AML-193 (cell line): ENCODE data around the gene ABCG4.
A peak's percentile ranks its signal among the peaks of the same experiment; 100 is the strongest.

Experiments
- DNase-seq, 2 experiments: peaks; one replicate each; lab custom pipeline; 2025; lab: John Stamatoyannopoulos, UW

The ABCG4 gene

GRCh38 chr11:119206511-119207414 lies 57.9 kb downstream of the ABCG4 start:
- peak; percentile 15 to 19 for DNase-seq

GRCh38 chr11:119207415-119207960 lies 58.6 kb downstream of the ABCG4 start:
- peak; percentile 41 to 53 for DNase-seq

- no peak for DNase-seq
Measured at GRCh38 chr11:119209186-119209585, 60.3 kb downstream of the ABCG4 start.

- peak in 1 of 2 experiments; percentile 7 for DNase-seq
Measured at GRCh38 chr11:119210050-119210449, 61.2 kb downstream of the ABCG4 start.
